NCI-H748 (cell line): Measurements from ENCODE around the gene SHB.
A peak's percentile ranks its signal among the peaks of the same experiment; 100 is the strongest.

Experiments used
- DNase-seq: peaks from one replicate; lab custom pipeline; 2025; ENCODE audit not compliant: unreplicated experiment; lab: John Stamatoyannopoulos, UW

Gene SHB

GRCh38 chr9:37939575-37940095 is 129.4 kb downstream of the SHB start:
- no peak for DNase-seq

- DNase-seq = no peak
Observed at GRCh38 chr9:37938121-37938891, 130.7 kb downstream of the SHB start.

GRCh38 chr9:37937366-37937765 is 131.7 kb downstream of the SHB start:
- DNase-seq = no peak

- no peak for DNase-seq
Observed at GRCh38 chr9:37936965-37937364, 132.1 kb downstream of the SHB start.

GRCh38 chr9:37936376-37936775 is 132.7 kb downstream of the SHB start:
- DNase-seq = no peak

GRCh38 chr9:37935096-37935495 is 133.9 kb downstream of the SHB start:
- no peak for DNase-seq

GRCh38 chr9:37931592-37931991 is 137.4 kb downstream of the SHB start:
- DNase-seq = no peak

GRCh38 chr9:37929441-37929895 is 139.6 kb downstream of the SHB start:
- no peak for DNase-seq

GRCh38 chr9:37928552-37929430 is 140.2 kb downstream of the SHB start:
- DNase-seq = no peak

GRCh38 chr9:37927601-37928551 is 141.2 kb downstream of the SHB start:
- no peak for DNase-seq

GRCh38 chr9:37927132-37927531 is 141.9 kb downstream of the SHB start:
- DNase-seq = peak; percentile 53

- no peak for DNase-seq
Observed at GRCh38 chr9:37926737-37927118, 142.3 kb downstream of the SHB start.

GRCh38 chr9:37925786-37926736 is 143.0 kb downstream of the SHB start:
- DNase-seq = no peak

- DNase-seq = no peak
Observed at GRCh38 chr9:37925006-37925405, 144.0 kb downstream of the SHB start.

GRCh38 chr9:37924538-37924937 is 144.5 kb downstream of the SHB start:
- no peak for DNase-seq

GRCh38 chr9:37923796-37924427 is 145.1 kb downstream of the SHB start:
- peak; percentile 34 for DNase-seq

GRCh38 chr9:37923118-37923795 is 145.8 kb downstream of the SHB start:
- no peak for DNase-seq

- no peak for DNase-seq
Observed at GRCh38 chr9:37922363-37923117, 146.5 kb downstream of the SHB start.
